Suprapubic skin (tissue), 4 donors: ENCODE data around the gene RNF212.

Source experiments
- CTCF ChIP-seq, 2 donors: fragments of 200-600 bp in 1 of 2; fragments of 450-650 bp in 1 of 2; sonication (generic) in 1 of 2; IDR thresholded peaks; one replicate each; pipeline ENCODE4 v1.5.1; 2016 to 2019; ENCODE audit warnings: antibody characterized with exemption in 2 of 2, mild to moderate bottlenecking in 1 of 2, moderate library complexity in 1 of 2
- EP300 ChIP-seq: sonication (generic); formaldehyde crosslinking; IDR thresholded peaks from one replicate; pipeline ENCODE4 v1.6.1; 2017; ENCODE audit warnings: antibody characterized with exemption
- POLR2A ChIP-seq, 2 donors: fragments of 450-650 bp; IDR thresholded peaks; one replicate each; pipeline ENCODE4 v1.6.1; 2017; ENCODE audit warnings: antibody characterized with exemption in 2 of 2, mild to moderate bottlenecking in 2 of 2, moderate library complexity in 2 of 2
- POLR2AphosphoS5 ChIP-seq, 3 donors: sonication (generic); formaldehyde crosslinking; IDR thresholded peaks; one replicate each; pipeline ENCODE4 v1.6.1; 2017; ENCODE audit warnings: antibody characterized with exemption in 3 of 3

- TF ChIP-seq CTCF (IDR thresholded peaks at IDR 0.05) (no peak), EP300 (no peak), POLR2A (IDR thresholded peaks at IDR 0.05) (no peak), POLR2AphosphoS5 (IDR thresholded peaks at IDR 0.05) (no peak)
Observed at GRCh38 chr4:1080432-1080831, 32.9 kb downstream of the RNF212 start.
